Epidermal melanocyte (primary cell): ENCODE results near the gene ROR2.
"Not testable (repeated sequence)": the region's sequence is repeated elsewhere in the genome, so short reads cannot be mapped to it uniquely, and the experiment has no call there.

Source experiments
- DNase-seq: peaks from one replicate; pipeline ENCODE4 v3.0.0; 2011; ENCODE audit warnings: low spot score; ENCODE audit not compliant: insufficient read length

ROR2 gene

DNA sequence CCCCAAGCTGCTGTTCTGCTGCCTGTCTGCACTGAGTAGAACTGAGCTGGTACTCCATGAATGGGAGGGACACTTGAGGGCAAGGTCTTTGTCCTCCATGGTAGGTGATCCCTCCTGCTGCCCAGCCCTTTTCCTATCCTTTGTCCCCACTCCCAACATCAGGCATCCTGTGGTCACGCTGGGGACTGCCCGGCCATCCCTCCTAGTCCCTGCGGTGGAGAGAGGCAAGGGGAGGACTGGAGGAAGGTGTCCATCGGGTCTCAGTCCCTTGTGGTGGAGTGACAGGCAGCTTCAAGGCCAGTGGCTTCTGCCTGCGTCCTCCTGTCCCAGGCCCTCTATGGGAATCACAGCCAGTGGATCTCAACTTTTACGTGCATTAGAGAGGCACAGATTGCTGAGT lies 25.9 kb downstream of the ROR2 start:
- no peak for DNase-seq

DNA sequence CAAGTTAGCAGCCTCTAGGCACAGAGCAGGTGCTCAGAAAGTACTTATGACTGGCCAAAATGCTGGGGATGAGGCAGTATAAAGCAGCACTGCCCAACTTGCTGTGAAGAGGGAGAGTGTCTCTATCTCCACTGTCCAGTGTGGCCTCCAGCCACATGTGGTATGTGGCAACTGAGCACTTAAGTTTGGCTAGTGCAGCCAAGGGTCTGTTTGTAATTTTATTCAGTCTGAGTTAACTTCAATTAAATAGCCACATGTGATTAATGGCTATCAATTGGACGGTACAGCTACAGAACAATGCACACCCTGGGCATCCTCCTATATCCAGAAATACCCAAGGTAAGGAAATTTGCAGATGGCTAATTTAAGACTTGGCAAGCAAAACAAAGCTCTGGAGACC lies 26.9 kb downstream of the ROR2 start:
- no peak for DNase-seq

GRCh38 chr9:91921371-91921770 lies 28.7 kb downstream of the ROR2 start:
- no peak for DNase-seq

- no peak for DNase-seq
These were observed 29.2 kb downstream of the ROR2 start for GRCh38 chr9:91920630-91921350.

- DNase-seq: no peak
These were observed 30.4 kb downstream of the ROR2 start for GRCh38 chr9:91919621-91920020.

DNA sequence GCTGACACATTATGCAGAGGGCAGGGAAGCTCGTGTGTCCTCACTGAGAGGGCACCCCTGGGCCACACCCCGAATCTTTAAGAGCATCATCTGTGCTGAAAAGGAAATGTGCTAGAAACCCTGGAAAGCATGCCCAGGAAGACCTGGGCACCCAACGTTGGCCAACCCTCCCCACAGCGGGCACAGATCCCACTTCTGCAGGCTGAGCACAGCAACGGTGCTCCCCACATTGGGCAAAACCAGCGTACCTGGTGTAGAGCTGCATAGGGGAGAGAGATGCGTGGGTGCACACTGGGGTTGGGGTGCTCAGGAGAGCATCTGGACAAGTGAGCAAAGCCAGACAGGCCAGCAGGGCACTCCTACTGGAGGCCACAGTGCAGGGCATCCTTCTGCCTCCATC lies 32.6 kb downstream of the ROR2 start:
- no peak for DNase-seq

DNA sequence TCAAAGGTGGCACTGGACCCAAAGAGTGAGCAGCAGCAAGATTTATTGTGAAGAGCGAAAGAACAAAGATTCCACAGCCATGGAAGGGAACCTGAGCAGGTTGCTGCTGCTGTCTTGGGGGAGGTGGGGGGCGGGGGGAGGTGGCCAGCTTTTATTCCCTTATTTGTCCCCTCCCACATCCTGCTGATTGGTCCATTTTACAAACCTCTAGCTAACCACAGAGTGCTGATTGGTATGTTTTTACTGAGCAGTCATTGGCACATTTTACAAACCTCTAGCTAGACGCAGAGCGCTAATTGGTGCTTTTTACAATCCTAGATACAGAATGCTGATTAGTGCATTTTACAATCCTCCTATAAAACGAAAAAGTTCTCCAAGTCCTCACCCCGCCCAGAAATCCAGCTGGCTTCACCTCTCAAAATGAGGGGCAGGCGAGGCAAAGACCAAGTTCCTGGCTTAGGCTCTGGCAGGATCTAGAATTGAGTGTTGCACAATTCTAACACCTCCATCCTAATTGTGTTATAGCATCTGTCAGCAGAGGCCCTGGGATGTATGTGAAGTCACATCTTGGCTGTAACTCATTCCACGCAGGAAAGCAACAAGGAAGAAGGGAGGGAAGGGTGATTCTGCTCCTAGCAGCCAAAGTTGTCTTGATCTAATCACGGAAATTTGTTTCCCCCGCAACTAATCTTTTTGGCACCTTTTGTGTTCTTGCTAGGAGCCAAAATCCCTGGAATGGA lies 34.3 kb downstream of the ROR2 start:
- no peak for DNase-seq

GRCh38 chr9:91914937-91915336 lies 35.1 kb downstream of the ROR2 start:
- no peak for DNase-seq

- DNase-seq: no peak
These were observed 35.6 kb downstream of the ROR2 start for GRCh38 chr9:91914404-91914803.

- no peak for DNase-seq
These were observed 36.0 kb downstream of the ROR2 start for GRCh38 chr9:91913986-91914385.

DNA sequence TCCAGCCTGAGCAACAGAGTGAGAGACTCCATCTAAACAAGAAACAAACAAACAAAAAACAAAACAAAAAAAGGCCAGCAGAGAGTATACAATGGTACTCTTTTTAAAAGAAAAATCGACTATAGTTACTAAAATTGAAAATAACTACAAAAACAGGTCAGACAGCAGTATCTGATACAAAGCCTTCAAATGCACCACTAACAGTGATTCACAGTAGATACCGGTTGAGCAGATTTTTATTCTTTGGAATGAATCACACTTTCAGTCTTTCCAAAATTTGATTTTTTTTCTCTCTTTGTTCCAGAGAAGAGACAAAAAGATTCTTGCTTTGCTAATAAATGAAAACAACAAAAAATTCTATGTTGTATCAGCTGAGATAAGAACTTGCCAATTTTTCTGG lies 36.9 kb downstream of the ROR2 start:
- no peak for DNase-seq

- DNase-seq: no peak
These were observed 38.4 kb downstream of the ROR2 start for GRCh38 chr9:91911657-91912056.

GRCh38 chr9:91909256-91909655 lies 40.8 kb downstream of the ROR2 start:
- not testable (repeated sequence) for DNase-seq

GRCh38 chr9:91908746-91909145 lies 41.3 kb downstream of the ROR2 start:
- no peak for DNase-seq

DNA sequence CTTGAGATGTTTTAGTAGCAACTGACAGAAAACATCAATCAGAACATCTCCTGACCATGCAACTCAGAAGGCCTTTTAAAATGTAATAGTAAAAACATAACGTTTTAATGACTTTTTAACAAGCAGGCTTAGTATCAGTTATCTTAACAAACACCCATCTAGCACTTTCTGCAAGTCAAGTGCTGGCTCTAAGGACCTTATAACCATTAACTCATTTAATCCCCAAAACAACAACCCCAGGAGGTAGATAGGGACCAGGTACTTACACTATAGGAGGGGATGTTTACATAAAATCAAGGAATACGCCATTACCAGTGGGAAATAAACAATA lies 41.8 kb downstream of the ROR2 start:
- no peak for DNase-seq

- no peak for DNase-seq
These were observed 42.3 kb downstream of the ROR2 start for GRCh38 chr9:91907484-91908292.

DNA sequence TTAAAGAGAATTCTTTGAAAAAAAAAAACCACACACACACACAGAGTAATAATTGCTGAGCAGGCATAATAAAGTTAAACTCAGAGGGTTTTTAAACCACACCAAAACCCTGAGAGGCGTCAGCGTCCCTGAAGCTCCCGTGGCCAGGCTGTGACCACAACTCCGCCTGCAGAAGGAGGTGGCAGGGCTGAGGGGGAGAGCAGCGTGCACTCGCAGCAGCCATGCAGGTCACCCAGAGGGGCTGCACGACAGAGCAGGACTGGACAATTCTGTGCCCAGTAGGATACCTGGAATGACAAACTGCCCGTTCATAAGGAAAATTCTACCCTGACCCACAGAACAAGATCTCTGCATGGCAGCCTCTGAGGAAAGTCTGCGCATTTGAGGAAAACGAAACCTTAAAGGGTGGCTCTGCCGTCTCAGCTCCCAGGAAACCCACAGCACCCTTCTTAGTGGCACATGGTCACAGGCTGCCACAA lies 44.0 kb downstream of the ROR2 start:
- no peak for DNase-seq

DNA sequence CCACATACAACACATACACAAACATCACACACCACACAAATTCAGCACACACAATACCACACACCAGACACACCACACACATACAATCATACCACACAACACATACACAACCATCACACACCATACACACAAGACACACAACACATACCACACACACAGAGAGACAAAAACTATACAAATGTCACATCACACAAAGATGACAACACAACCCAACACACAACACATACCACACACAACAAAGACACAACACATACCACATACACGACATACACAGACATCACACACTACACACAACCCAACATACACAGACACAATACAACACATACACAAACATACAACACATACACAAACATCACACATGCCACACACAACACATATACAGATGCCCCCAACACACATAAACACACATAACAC lies 44.8 kb downstream of the ROR2 start:
- no peak for DNase-seq

DNA sequence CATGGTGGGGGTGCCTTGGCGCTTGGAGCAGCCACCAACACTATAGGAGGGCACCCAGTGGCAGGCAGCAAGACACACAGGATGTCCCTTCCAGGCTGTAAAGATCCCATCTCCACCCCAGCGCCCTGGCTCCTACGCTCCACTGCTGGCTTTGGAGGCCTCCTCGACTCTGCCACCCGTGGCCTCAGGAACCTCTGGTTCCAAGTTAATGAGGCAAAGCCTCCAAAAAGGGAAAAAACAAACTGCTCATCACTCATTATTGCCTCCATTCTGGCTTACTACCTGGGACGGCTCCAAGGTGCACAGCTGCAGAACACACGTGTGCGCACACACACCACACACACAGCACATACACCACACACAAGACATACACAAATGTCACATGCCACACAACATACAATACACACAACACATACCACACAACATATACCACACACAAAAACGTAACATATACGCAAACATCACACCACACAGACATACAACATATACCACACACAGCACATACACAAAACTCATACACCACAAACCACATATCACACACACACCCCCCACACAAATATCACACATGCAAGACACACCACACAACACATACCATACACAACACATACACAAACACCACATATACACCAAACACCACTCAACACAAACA lies 45.3 kb downstream of the ROR2 start:
- DNase-seq: no peak

GRCh38 chr9:91903126-91903911 lies 46.7 kb downstream of the ROR2 start:
- no peak for DNase-seq
